Astrocyte of the spinal cord (primary cell): ENCODE measurements around the gene SLC29A3.

Experiments used
- DNase-seq: peaks from one replicate; pipeline ENCODE4 v3.0.0; 2011; ENCODE audit warnings: low read depth, low spot score
- H3K4me3 ChIP-seq: 2 replicates; pipeline ENCODE4 v1.5.1; 2011; ENCODE audit warnings: low read depth, mild to moderate bottlenecking, low read length, moderate library complexity
- in situ Hi-C: cut with HindIII; loops from 2 replicates; pipeline ENCODE4 v1.10.0; 2017; ENCODE audit warnings: low sequenced_read_pairs
- TF ChIP-seq, protein P1 (sequence below): IDR thresholded peaks from 2 replicates; pipeline ENCODE4 v1.5.1; 2012; ENCODE audit warnings: low read depth, mild to moderate bottlenecking, low read length, inconsistent platforms

The SLC29A3 gene

DNA sequence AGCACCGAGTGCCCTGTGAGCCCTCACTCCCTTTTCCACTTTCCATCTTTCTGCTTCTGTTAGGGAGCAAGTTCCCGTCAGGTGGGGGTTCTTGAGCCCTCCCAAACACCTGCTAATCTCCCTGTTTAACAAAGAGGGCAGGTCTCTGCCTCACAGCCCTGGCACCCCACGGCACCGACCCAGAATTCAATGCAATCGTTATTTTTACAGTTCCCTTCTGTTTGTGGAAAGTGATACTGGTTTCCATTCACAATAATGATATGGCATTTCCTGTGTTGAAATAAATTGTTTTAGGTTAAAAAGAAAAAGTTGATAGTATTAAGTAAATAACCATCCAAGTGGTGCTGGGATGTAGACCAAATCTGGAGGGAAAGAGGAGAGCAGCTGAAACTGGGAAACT is 38.8 kb upstream of the SLC29A3 start:
- no peak overlapping the region for H3K4me3 ChIP-seq
- TF ChIP-seq, protein P1, sequence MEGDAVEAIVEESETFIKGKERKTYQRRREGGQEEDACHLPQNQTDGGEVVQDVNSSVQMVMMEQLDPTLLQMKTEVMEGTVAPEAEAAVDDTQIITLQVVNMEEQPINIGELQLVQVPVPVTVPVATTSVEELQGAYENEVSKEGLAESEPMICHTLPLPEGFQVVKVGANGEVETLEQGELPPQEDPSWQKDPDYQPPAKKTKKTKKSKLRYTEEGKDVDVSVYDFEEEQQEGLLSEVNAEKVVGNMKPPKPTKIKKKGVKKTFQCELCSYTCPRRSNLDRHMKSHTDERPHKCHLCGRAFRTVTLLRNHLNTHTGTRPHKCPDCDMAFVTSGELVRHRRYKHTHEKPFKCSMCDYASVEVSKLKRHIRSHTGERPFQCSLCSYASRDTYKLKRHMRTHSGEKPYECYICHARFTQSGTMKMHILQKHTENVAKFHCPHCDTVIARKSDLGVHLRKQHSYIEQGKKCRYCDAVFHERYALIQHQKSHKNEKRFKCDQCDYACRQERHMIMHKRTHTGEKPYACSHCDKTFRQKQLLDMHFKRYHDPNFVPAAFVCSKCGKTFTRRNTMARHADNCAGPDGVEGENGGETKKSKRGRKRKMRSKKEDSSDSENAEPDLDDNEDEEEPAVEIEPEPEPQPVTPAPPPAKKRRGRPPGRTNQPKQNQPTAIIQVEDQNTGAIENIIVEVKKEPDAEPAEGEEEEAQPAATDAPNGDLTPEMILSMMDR: no peak
- in situ Hi-C loops: no loop called here
- DNase-seq: no peak

- no peak for DNase-seq
- in situ Hi-C loops: no loop called here
- TF ChIP-seq, protein P1: no peak
- no peak overlapping the region for H3K4me3 ChIP-seq
These were observed 38.2 kb upstream of the SLC29A3 start for GRCh38 chr10:71280825-71281224.

GRCh38 chr10:71281646-71282322 is 37.3 kb upstream of the SLC29A3 start:
- TF ChIP-seq, protein P1: no peak
- no peak for DNase-seq
- in situ Hi-C loops: no loop called here
- no peak overlapping the region for H3K4me3 ChIP-seq

GRCh38 chr10:71282323-71282680 is 36.8 kb upstream of the SLC29A3 start:
- DNase-seq: no peak

DNA sequence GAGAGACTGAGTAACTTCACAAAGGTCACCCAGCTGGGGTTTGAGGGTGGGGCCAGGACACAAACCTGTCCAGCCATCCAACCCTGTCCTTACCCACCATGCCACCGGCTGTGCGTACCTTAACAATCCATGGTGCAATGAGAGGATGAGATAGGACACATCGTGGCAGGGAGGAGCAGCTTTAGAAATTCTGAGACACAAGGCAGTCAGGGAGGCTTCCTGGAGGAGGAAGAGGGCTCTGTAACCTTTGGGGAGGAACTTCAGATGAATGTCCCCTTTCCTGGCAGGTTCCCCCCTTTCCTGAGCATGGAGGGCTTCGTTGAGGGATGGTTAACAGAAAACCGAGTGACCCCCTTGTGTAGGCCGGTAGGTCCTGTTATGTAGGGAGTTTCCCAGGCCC is 35.6 kb upstream of the SLC29A3 start:
- no peak overlapping the region for H3K4me3 ChIP-seq
- in situ Hi-C loops: no loop called here
- TF ChIP-seq, protein P1: no peak
- DNase-seq: no peak

More at GRCh38 chr10:71282323-71282680, 36.8 kb upstream of the SLC29A3 start:
- in situ Hi-C loops: no loop called here
- TF ChIP-seq, protein P1: no peak
- H3K4me3 ChIP-seq: no peak overlapping the region

DNA sequence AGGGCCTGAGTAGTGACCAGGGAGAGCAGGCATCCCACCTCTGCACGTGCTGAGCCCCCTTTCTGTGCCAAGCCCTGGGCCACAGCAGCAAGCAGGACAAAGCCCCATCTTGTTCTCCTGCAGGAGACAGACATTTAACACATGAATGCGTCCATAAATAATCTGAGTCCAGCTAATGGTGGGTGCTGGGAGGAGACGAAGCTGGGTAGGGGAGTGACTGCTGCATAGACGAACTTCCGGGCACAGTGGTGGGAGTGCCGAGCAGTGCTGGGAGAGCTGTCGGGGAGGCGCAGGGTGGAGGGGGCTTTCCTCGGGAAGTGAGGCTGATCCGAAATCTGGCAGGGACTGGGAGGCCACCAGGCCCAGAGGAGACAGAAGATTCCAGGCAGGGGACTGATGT is 35.2 kb upstream of the SLC29A3 start:
- no peak for DNase-seq
- in situ Hi-C loops: no loop called here
- TF ChIP-seq, protein P1: no peak
- H3K4me3 ChIP-seq: no peak overlapping the region
